GM18858 (cell line): ENCODE data around the gene FOSL2.
"Not testable (repeated sequence)": the region's sequence is repeated elsewhere in the genome, so short reads cannot be mapped to it uniquely, and the experiment has no call there.

ENCODE experiments used
- ATAC-seq: cut with Tn5 transposase; IDR thresholded peaks from one replicate; pipeline ENCODE4 v1.9.1; 2021; ENCODE audit not compliant: unreplicated experiment

The FOSL2 gene

GRCh38 chr2:28357055-28357454 lies 35.6 kb upstream of the FOSL2 start:
- ATAC-seq, result no peak

- ATAC-seq, result no peak
Observed at GRCh38 chr2:28357948-28358667, 34.5 kb upstream of the FOSL2 start.

GRCh38 chr2:28358668-28359201 lies 33.9 kb upstream of the FOSL2 start:
- no peak for ATAC-seq

- no peak for ATAC-seq
Observed at GRCh38 chr2:28359222-28360057, 33.2 kb upstream of the FOSL2 start.

GRCh38 chr2:28360058-28360717 lies 32.5 kb upstream of the FOSL2 start:
- no peak for ATAC-seq

GRCh38 chr2:28360718-28361293 lies 31.9 kb upstream of the FOSL2 start:
- ATAC-seq, result no peak

- no peak for ATAC-seq
Observed at GRCh38 chr2:28361991-28362710, 30.5 kb upstream of the FOSL2 start.

- ATAC-seq, result no peak
Observed at GRCh38 chr2:28362991-28363521, 29.6 kb upstream of the FOSL2 start.

- no peak for ATAC-seq
Observed at GRCh38 chr2:28363686-28364280, 28.9 kb upstream of the FOSL2 start.

GRCh38 chr2:28364610-28365009 lies 28.0 kb upstream of the FOSL2 start:
- ATAC-seq, result no peak

- ATAC-seq, result no peak
Observed at GRCh38 chr2:28365158-28365557, 27.5 kb upstream of the FOSL2 start.

GRCh38 chr2:28366149-28366495 lies 26.5 kb upstream of the FOSL2 start:
- no peak for ATAC-seq

- no peak for ATAC-seq
Observed at GRCh38 chr2:28366496-28367282, 26.0 kb upstream of the FOSL2 start.

GRCh38 chr2:28367667-28368356 lies 24.8 kb upstream of the FOSL2 start:
- no peak for ATAC-seq

- no peak for ATAC-seq
Observed at GRCh38 chr2:28368357-28368798, 24.3 kb upstream of the FOSL2 start.

- no peak for ATAC-seq
Observed at GRCh38 chr2:28369358-28369757, 23.3 kb upstream of the FOSL2 start.

- ATAC-seq, result no peak
Observed at GRCh38 chr2:28370354-28370753, 22.3 kb upstream of the FOSL2 start.

- not testable (repeated sequence) for ATAC-seq
Observed at GRCh38 chr2:28371728-28372127, 20.9 kb upstream of the FOSL2 start.

GRCh38 chr2:28373854-28374253 lies 18.8 kb upstream of the FOSL2 start:
- ATAC-seq, result no peak
